ENCODE measurements around the gene HACD4.
"Not testable (repeated sequence)": the region's sequence is repeated elsewhere in the genome, so short reads cannot be mapped to it uniquely, and the experiment has no call there.

HACD4 gene

GRCh38 chr9:21015995-21016394, 15.4 kb downstream of the HACD4 start:
- DNase-seq: no peak

GRCh38 chr9:21015129-21015815, 16.2 kb downstream of the HACD4 start:
- DNase-seq: no peak

- no peak for DNase-seq
Measured at GRCh38 chr9:21002040-21002439, 29.4 kb downstream of the HACD4 start.

GRCh38 chr9:21001581-21001980, 29.9 kb downstream of the HACD4 start:
- DNase-seq: no peak

- no peak for DNase-seq
Measured at GRCh38 chr9:20997503-20998076, 33.9 kb downstream of the HACD4 start.

GRCh38 chr9:20996809-20997208, 34.6 kb downstream of the HACD4 start:
- DNase-seq: no peak

GRCh38 chr9:20995616-20996015, 35.8 kb downstream of the HACD4 start:
- no peak for DNase-seq

GRCh38 chr9:20994486-20994885, 37.0 kb downstream of the HACD4 start:
- no peak for DNase-seq

- DNase-seq: no peak
Measured at GRCh38 chr9:20990867-20991266, 40.6 kb downstream of the HACD4 start.

GRCh38 chr9:20989923-20990341, 41.5 kb downstream of the HACD4 start:
- no peak for DNase-seq

GRCh38 chr9:20988671-20989315, 42.6 kb downstream of the HACD4 start:
- no peak for DNase-seq

- no peak for DNase-seq
Measured at GRCh38 chr9:20988061-20988460, 43.4 kb downstream of the HACD4 start.

- DNase-seq: no peak
Measured at GRCh38 chr9:20987521-20987920, 43.9 kb downstream of the HACD4 start.

- no peak for DNase-seq
Measured at GRCh38 chr9:20985851-20986600, 45.4 kb downstream of the HACD4 start.

- no peak for DNase-seq
Measured at GRCh38 chr9:20984506-20984905, 46.9 kb downstream of the HACD4 start.

GRCh38 chr9:20981486-20981885, 50.0 kb downstream of the HACD4 start:
- no peak for DNase-seq

GRCh38 chr9:20980832-20981455, 50.5 kb downstream of the HACD4 start:
- DNase-seq: no peak

- no peak for DNase-seq
Measured at GRCh38 chr9:20978249-20978648, 53.2 kb downstream of the HACD4 start.

- not testable (repeated sequence) for DNase-seq
Measured at GRCh38 chr9:20974191-20974938, 57.1 kb downstream of the HACD4 start.

GRCh38 chr9:20973246-20973947, 58.0 kb downstream of the HACD4 start:
- not testable (repeated sequence) for DNase-seq

GRCh38 chr9:20972684-20973083, 58.8 kb downstream of the HACD4 start:
- no peak for DNase-seq

All from NCI-H82 (cell line).